ENCODE data around the gene CDH13.

The CDH13 gene

GRCh38 chr16:83494459-83494858 is 867.7 kb downstream of the CDH13 start:
- DNase-seq (ENCODE audit: low spot score in 2 of 2) (no peak), ATAC-seq (replicated peaks; ENCODE audit: extremely low read depth, poor library complexity, severe bottlenecking) (no peak)
- Mint-ChIP-seq H3K4me3 (no peak overlapping the region), H3K9me3 (peaks cover 7% of the 10 kb centered on the region), H3K27ac (ENCODE audit: low read depth) (no peak overlapping the region), H3K27me3 (no peaks in the 10 kb centered on the region), H3K4me1 (no peaks in the 10 kb centered on the region), H3K36me3 (ENCODE audit: insufficient read depth) (no peaks in the 10 kb centered on the region)

DNA sequence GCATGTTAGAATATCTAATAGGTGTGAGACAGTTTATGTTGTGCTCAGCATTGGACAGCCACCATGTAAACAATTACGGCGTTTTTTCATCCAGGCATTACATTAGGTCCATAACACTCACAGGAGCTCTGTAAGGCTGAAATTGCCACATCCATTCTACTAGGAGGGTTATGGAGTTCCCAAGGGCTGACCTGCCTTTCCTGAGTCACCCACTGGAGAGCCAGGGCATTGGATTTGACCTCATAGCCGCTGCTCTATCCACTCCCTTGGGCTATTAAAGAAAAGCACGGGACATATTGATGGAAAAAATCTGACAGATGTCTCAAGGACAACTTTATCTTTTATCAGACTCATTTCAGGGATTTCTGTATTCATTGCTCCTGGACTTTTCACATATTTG is 874.7 kb downstream of the CDH13 start:
- Mint-ChIP-seq H3K9me3 (peaks cover 6% of the 10 kb centered on the region), H3K27me3 (peaks cover 18% of the 10 kb centered on the region), H3K4me3 (no peak overlapping the region), H3K36me3 (ENCODE audit: insufficient read depth) (no peaks in the 10 kb centered on the region), H3K4me1 (no peaks in the 10 kb centered on the region), H3K27ac (ENCODE audit: low read depth) (no peak overlapping the region)
- no peak for DNase-seq (ENCODE audit: low spot score in 2 of 2)
- no peak for ATAC-seq (replicated peaks; ENCODE audit: extremely low read depth, poor library complexity, severe bottlenecking)

GRCh38 chr16:83508295-83508694 is 881.5 kb downstream of the CDH13 start:
- Mint-ChIP-seq H3K4me3 (no peak overlapping the region), H3K4me1 (no peaks in the 10 kb centered on the region), H3K36me3 (ENCODE audit: insufficient read depth) (no peaks in the 10 kb centered on the region), H3K27ac (ENCODE audit: low read depth) (no peak overlapping the region), H3K9me3 (peaks cover 8% of the 10 kb centered on the region), H3K27me3 (peaks cover 11% of the 10 kb centered on the region)
- ATAC-seq (replicated peaks; ENCODE audit: extremely low read depth, poor library complexity, severe bottlenecking) = no peak
- no peak for DNase-seq (ENCODE audit: low spot score in 2 of 2)

GRCh38 chr16:83509316-83509715 is 882.5 kb downstream of the CDH13 start:
- DNase-seq (ENCODE audit: low spot score in 2 of 2) = no peak
- Mint-ChIP-seq H3K4me3 (no peak overlapping the region), H3K36me3 (ENCODE audit: insufficient read depth) (no peaks in the 10 kb centered on the region), H3K27ac (ENCODE audit: low read depth) (no peak overlapping the region), H3K27me3 (peaks cover 11% of the 10 kb centered on the region), H3K9me3 (peaks cover 8% of the 10 kb centered on the region), H3K4me1 (no peaks in the 10 kb centered on the region)
- no peak for ATAC-seq (replicated peaks; ENCODE audit: extremely low read depth, poor library complexity, severe bottlenecking)

- H3K9me3 Mint-ChIP-seq = peaks cover 8% of the 10 kb centered on the region
- H3K36me3 Mint-ChIP-seq (ENCODE audit: insufficient read depth) = no peaks in the 10 kb centered on the region
- no peaks in the 10 kb centered on the region for H3K4me1 Mint-ChIP-seq
- no peak for DNase-seq (ENCODE audit: low spot score in 2 of 2)
- no peak overlapping the region for H3K27ac Mint-ChIP-seq (ENCODE audit: low read depth)
- no peak for ATAC-seq (replicated peaks; ENCODE audit: extremely low read depth, poor library complexity, severe bottlenecking)
- H3K27me3 Mint-ChIP-seq = peaks cover 11% of the 10 kb centered on the region
- H3K4me3 Mint-ChIP-seq = no peak overlapping the region
Measured at GRCh38 chr16:83510906-83511305, 884.1 kb downstream of the CDH13 start.

- DNase-seq (ENCODE audit: low spot score in 2 of 2) (no peak), ATAC-seq (replicated peaks; ENCODE audit: extremely low read depth, poor library complexity, severe bottlenecking) (no peak)
- Mint-ChIP-seq H3K4me3 (no peak overlapping the region), H3K4me1 (no peaks in the 10 kb centered on the region), H3K27me3 (peaks cover 11% of the 10 kb centered on the region), H3K36me3 (ENCODE audit: insufficient read depth) (no peaks in the 10 kb centered on the region), H3K27ac (ENCODE audit: low read depth) (no peak overlapping the region), H3K9me3 (peaks cover 14% of the 10 kb centered on the region)
Measured at GRCh38 chr16:83513008-83513755, 886.4 kb downstream of the CDH13 start.

GRCh38 chr16:83515395-83515794 is 888.6 kb downstream of the CDH13 start:
- Mint-ChIP-seq H3K4me1 (no peaks in the 10 kb centered on the region), H3K27me3 (no peaks in the 10 kb centered on the region), H3K36me3 (ENCODE audit: insufficient read depth) (no peaks in the 10 kb centered on the region), H3K27ac (ENCODE audit: low read depth) (no peak overlapping the region), H3K9me3 (peaks cover 22% of the 10 kb centered on the region), H3K4me3 (no peak overlapping the region)
- DNase-seq (ENCODE audit: low spot score in 2 of 2) (no peak), ATAC-seq (replicated peaks; ENCODE audit: extremely low read depth, poor library complexity, severe bottlenecking) (no peak)

DNA sequence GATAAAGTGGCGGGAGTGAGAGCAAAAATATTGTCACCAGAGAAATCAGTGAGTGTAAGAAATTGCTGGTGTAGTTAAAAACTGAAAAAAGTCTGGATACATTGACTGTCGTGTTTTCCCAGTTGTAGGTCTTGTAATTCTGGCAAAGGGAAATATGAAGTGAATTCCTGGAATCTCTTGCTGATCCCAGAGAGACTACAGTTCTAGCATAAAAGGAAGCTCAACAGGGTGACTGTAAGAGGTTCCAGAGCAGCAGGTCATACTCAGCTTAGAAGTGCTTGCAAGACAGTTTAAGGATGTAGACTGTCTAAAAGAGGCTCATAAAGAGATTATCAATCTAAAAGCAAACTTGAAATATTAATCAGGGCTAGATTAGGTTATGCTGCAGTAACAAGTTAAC is 890.2 kb downstream of the CDH13 start:
- Mint-ChIP-seq H3K9me3 (peaks cover 14% of the 10 kb centered on the region), H3K4me3 (no peak overlapping the region), H3K27me3 (no peaks in the 10 kb centered on the region)

GRCh38 chr16:83517398-83517797 is 890.6 kb downstream of the CDH13 start:
- no peaks in the 10 kb centered on the region for H3K36me3 Mint-ChIP-seq (ENCODE audit: insufficient read depth)
- no peaks in the 10 kb centered on the region for H3K27me3 Mint-ChIP-seq
- H3K27ac Mint-ChIP-seq (ENCODE audit: low read depth) = no peak overlapping the region
- peaks cover 14% of the 10 kb centered on the region for H3K9me3 Mint-ChIP-seq
- no peak overlapping the region for H3K4me3 Mint-ChIP-seq
- ATAC-seq (replicated peaks; ENCODE audit: extremely low read depth, poor library complexity, severe bottlenecking) (no peak), DNase-seq (ENCODE audit: low spot score in 2 of 2) (no peak)
- H3K4me1 Mint-ChIP-seq = no peaks in the 10 kb centered on the region

More for the DNA sequence above, 890.2 kb downstream of the CDH13 start:
- DNase-seq (ENCODE audit: low spot score in 2 of 2) (no peak), ATAC-seq (replicated peaks; ENCODE audit: extremely low read depth, poor library complexity, severe bottlenecking) (no peak)
- no peaks in the 10 kb centered on the region for H3K36me3 Mint-ChIP-seq (ENCODE audit: insufficient read depth)
- H3K4me1 Mint-ChIP-seq = no peaks in the 10 kb centered on the region
- no peak overlapping the region for H3K27ac Mint-ChIP-seq (ENCODE audit: low read depth)

GRCh38 chr16:83520596-83520995 is 893.8 kb downstream of the CDH13 start:
- ATAC-seq (replicated peaks; ENCODE audit: extremely low read depth, poor library complexity, severe bottlenecking) (no peak), DNase-seq (ENCODE audit: low spot score in 2 of 2) (no peak)
- H3K27ac Mint-ChIP-seq (ENCODE audit: low read depth) = no peak overlapping the region
- no peak overlapping the region for H3K4me3 Mint-ChIP-seq
- no peaks in the 10 kb centered on the region for H3K4me1 Mint-ChIP-seq
- peaks cover 11% of the 10 kb centered on the region for H3K27me3 Mint-ChIP-seq
- H3K9me3 Mint-ChIP-seq = peaks cover 21% of the 10 kb centered on the region
- H3K36me3 Mint-ChIP-seq (ENCODE audit: insufficient read depth) = no peaks in the 10 kb centered on the region

- no peaks in the 10 kb centered on the region for H3K36me3 Mint-ChIP-seq (ENCODE audit: insufficient read depth)
- no peaks in the 10 kb centered on the region for H3K4me1 Mint-ChIP-seq
- no peak overlapping the region for H3K27ac Mint-ChIP-seq (ENCODE audit: low read depth)
- H3K9me3 Mint-ChIP-seq = peaks cover 4% of the 10 kb centered on the region
- H3K27me3 Mint-ChIP-seq = no peaks in the 10 kb centered on the region
- no peak overlapping the region for H3K4me3 Mint-ChIP-seq
- ATAC-seq (replicated peaks; ENCODE audit: extremely low read depth, poor library complexity, severe bottlenecking) (no peak), DNase-seq (ENCODE audit: low spot score in 2 of 2) (no peak)
Measured at GRCh38 chr16:83530293-83530692, 903.5 kb downstream of the CDH13 start.

DNA sequence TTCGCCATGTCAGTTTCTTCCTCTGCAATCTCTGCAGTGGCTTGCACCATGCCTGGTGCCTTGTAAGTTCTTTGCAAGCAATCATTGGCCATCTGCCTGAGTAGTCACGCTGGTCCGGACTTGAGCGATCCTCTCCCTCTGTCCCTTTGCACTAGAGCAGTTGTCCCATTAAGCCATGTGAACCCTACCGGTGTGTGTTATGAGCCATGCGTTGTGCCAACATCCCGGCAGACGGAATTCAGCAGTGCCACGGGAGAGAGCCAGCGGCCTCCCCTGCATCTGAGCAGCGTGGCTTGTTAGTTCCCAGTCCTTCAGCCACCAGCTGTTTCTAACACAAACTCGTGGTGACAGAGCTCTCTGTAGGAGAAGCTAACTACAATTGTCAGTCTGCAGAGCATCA is 905.9 kb downstream of the CDH13 start:
- H3K36me3 Mint-ChIP-seq (ENCODE audit: insufficient read depth) = no peaks in the 10 kb centered on the region
- no peaks in the 10 kb centered on the region for H3K27me3 Mint-ChIP-seq
- no peak overlapping the region for H3K4me3 Mint-ChIP-seq
- peaks cover 18% of the 10 kb centered on the region for H3K9me3 Mint-ChIP-seq
- no peak overlapping the region for H3K27ac Mint-ChIP-seq (ENCODE audit: low read depth)
- ATAC-seq (replicated peaks; ENCODE audit: extremely low read depth, poor library complexity, severe bottlenecking) (no peak), DNase-seq (ENCODE audit: low spot score in 2 of 2) (no peak)
- no peaks in the 10 kb centered on the region for H3K4me1 Mint-ChIP-seq

DNA sequence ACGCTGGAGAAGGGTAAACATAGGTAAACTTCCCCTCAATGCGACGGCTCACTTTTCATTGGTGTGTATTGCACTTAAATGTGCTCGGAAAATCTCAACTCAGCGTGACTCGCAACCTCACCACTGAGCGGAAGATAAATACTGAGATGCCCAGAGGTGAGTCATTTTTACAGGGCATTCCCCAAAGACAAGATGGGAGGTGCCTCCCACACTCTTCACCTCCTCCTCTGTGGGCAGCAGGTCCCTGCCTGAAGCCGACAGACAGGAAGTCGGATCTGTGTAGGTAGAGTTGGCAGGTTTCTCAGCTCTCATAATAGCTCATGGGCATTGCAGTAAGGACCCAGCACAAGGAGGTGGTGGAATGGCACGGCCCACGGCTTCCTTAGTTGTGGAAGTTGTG is 906.4 kb downstream of the CDH13 start:
- no peaks in the 10 kb centered on the region for H3K4me1 Mint-ChIP-seq
- H3K4me3 Mint-ChIP-seq = no peak overlapping the region
- no peak for DNase-seq (ENCODE audit: low spot score in 2 of 2)
- no peaks in the 10 kb centered on the region for H3K27me3 Mint-ChIP-seq
- no peak for ATAC-seq (replicated peaks; ENCODE audit: extremely low read depth, poor library complexity, severe bottlenecking)
- peaks cover 18% of the 10 kb centered on the region for H3K9me3 Mint-ChIP-seq
- H3K36me3 Mint-ChIP-seq (ENCODE audit: insufficient read depth) = no peaks in the 10 kb centered on the region
- H3K27ac Mint-ChIP-seq (ENCODE audit: low read depth) = no peak overlapping the region
